CD4-positive, alpha-beta T cell (primary cell): ENCODE data around the gene KLHL1. TPM values are rescaled to one million over a fixed set of nuclear protein-coding genes. Genes with fewer than 3 reads are reported as not detected.

ENCODE experiments used
- ATAC-seq: fragments of 200-7000 bp; cut with Tn5 transposase; one replicate; pipeline ENCODE4 v1.10.0; 2022; ENCODE audit warnings: mild to moderate bottlenecking; ENCODE audit not compliant: poor library complexity
- CTCF ChIA-PET: fragments of 350-600 bp; sonication (Branson Sonifier 250); formaldehyde crosslinking; loops from one replicate; lab custom pipeline; 2021; ENCODE audit warnings: antibody characterized with exemption, inconsistent platforms; lab: Charles Lee
- POLR2A ChIA-PET: fragments of 350-600 bp; sonication (Branson Sonifier 250); formaldehyde crosslinking; loops from one replicate; lab custom pipeline; 2021; ENCODE audit warnings: antibody characterized with exemption, inconsistent platforms; lab: Charles Lee
- DNase-seq, 14 experiments: peaks; one replicate each; pipeline ENCODE4 v3.0.0-alpha.2; 2013 to 2020; ENCODE audit warnings: mixed read lengths in 2 of 14
- H3K27ac ChIP-seq, 2 donors: one replicate each; pipeline versions ENCODE4 v1.5.1 to v1.7.0; 2013; ENCODE audit warnings: low read length in 2 of 2, low read depth in 1 of 2, mild to moderate bottlenecking in 1 of 2
- H3K27me3 ChIP-seq, 2 experiments: 1 replicate in 1 of 2; 2 replicates in 1 of 2; pipeline versions ENCODE4 v1.6.1 to v1.7.0; 2013; ENCODE audit warnings: low read length in 2 of 2, control low read depth in 1 of 2, mild to moderate bottlenecking in 1 of 2, moderate library complexity in 1 of 2; ENCODE audit not compliant: insufficient read depth in 2 of 2, control insufficient read depth in 1 of 2
- H3K36me3 ChIP-seq: one replicate; pipeline ENCODE4 v1.6.1; 2013; ENCODE audit warnings: low read length, control low read depth; ENCODE audit not compliant: insufficient read depth
- H3K4me1 ChIP-seq: one replicate; pipeline ENCODE4 v1.6.1; 2013; ENCODE audit warnings: low read length, control low read depth; ENCODE audit not compliant: insufficient read depth
- H3K4me3 ChIP-seq: one replicate; pipeline ENCODE4 v1.5.1; 2013; ENCODE audit warnings: mild to moderate bottlenecking, low read length, moderate library complexity
- H3K9me3 ChIP-seq, 2 experiments: 1 replicate in 1 of 2; 2 replicates in 1 of 2; pipeline versions ENCODE4 v1.6.1 to v1.7.0; 2013; ENCODE audit warnings: low read length in 2 of 2, mild to moderate bottlenecking in 2 of 2, control low read depth in 1 of 2, moderate library complexity in 1 of 2; ENCODE audit not compliant: control insufficient read depth in 1 of 2, insufficient read depth in 1 of 2
- H3K27ac Mint-ChIP-seq: one replicate; pipeline ENCODE4 v1.8.0; 2020; ENCODE audit warnings: mixed read lengths
- H3K27me3 Mint-ChIP-seq: one replicate; pipeline ENCODE4 v1.8.0; 2021; ENCODE audit warnings: mixed read lengths
- H3K36me3 Mint-ChIP-seq: one replicate; pipeline ENCODE4 v1.8.0; 2021; ENCODE audit warnings: low read depth, mixed read lengths
- H3K4me1 Mint-ChIP-seq: one replicate; pipeline ENCODE4 v1.8.0; 2021; ENCODE audit warnings: low read depth, mixed read lengths
- H3K4me3 Mint-ChIP-seq: one replicate; pipeline ENCODE4 v1.8.0; 2020; ENCODE audit warnings: mild to moderate bottlenecking, mixed read lengths
- H3K9me3 Mint-ChIP-seq: one replicate; pipeline ENCODE4 v1.8.0; 2020; ENCODE audit warnings: mixed read lengths
- intact Hi-C, 2 experiments: fragments of 100-400 bp; cut with DNase I in 1 of 2; cut with micrococcal nuclease in 1 of 2; formaldehyde crosslinking; loops; one replicate each; pipeline versions ENCODE4 v1.15.1 to v1.9.0; 2023 to 2025; cut with DNase I, micrococcal nuclease
- total RNA-seq, 174 experiments: library from RNA in 2 of 174; stranded (reverse) in 2 of 174; gene quantifications; one replicate each; pipeline ENCODE4 v1.2.3 and lab custom pipeline; 2021 to 2026
- TF ChIP-seq, protein P1 (sequence below): fragments of 200-600 bp; IDR thresholded peaks from one replicate; pipeline ENCODE4 v1.8.0; 2022; ENCODE audit warnings: antibody characterized with exemption, mild to moderate bottlenecking

Gene KLHL1
- total RNA-seq, 2 experiments from 2014 or later: not detected

DNA sequence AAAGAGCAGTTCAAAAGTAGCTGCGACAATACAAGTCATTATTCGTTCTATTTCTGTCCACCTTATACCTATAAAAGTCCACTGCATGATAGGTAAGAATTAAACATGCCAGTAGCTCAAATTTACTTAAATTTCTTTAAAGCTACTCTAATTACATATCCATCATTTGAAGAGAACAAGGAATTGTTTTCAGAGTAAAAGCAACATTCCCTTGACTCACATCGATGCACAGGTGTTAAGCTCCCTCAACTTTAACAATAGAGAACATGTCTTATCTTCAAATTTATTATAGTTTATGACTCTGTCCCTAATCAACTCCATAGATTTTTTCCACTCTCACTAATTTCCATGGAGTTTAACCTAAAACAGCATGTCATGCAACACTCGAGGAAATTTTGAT is 158.1 kb downstream of the KLHL1 start:
- H3K27ac ChIP-seq: no peak overlapping the region
- no peak overlapping the region for H3K4me3 ChIP-seq
- no peaks in the 10 kb centered on the region for H3K27me3 ChIP-seq
- TF ChIP-seq, protein P1, sequence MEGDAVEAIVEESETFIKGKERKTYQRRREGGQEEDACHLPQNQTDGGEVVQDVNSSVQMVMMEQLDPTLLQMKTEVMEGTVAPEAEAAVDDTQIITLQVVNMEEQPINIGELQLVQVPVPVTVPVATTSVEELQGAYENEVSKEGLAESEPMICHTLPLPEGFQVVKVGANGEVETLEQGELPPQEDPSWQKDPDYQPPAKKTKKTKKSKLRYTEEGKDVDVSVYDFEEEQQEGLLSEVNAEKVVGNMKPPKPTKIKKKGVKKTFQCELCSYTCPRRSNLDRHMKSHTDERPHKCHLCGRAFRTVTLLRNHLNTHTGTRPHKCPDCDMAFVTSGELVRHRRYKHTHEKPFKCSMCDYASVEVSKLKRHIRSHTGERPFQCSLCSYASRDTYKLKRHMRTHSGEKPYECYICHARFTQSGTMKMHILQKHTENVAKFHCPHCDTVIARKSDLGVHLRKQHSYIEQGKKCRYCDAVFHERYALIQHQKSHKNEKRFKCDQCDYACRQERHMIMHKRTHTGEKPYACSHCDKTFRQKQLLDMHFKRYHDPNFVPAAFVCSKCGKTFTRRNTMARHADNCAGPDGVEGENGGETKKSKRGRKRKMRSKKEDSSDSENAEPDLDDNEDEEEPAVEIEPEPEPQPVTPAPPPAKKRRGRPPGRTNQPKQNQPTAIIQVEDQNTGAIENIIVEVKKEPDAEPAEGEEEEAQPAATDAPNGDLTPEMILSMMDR: no peak
- Mint-ChIP-seq H3K36me3 (no peaks in the 10 kb centered on the region), H3K4me3 (no peak overlapping the region), H3K27ac (no peak overlapping the region), H3K9me3 (peaks cover 6% of the 10 kb centered on the region), H3K4me1 (no peaks in the 10 kb centered on the region), H3K27me3 (no peaks in the 10 kb centered on the region)
- H3K36me3 ChIP-seq: no peaks in the 10 kb centered on the region
- H3K9me3 ChIP-seq: no peaks in the 10 kb centered on the region
- intact Hi-C loops: no loop called here
- no peaks in the 10 kb centered on the region for H3K4me1 ChIP-seq
- ATAC-seq (no peak), DNase-seq (no peak)
- POLR2A ChIA-PET: no interaction called here
- CTCF ChIA-PET: no interaction called here

DNA sequence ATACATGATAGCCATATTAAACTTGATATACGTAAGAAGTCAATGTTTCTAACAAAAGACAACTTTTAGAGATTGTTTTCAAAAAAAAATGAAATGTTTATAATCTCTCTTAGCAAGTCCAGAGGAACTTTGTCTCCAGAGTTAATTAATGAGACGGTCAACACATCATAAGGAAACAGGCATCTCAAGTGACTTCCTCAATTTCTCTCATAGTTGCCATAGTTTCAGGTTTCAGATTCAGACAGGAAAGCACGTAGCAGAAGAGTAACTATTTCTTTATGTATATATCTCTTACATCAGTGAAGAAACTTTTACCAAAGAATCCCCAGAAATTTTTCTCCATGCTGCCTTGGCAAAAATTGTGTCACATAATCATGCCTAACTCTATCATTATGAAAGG is 160.2 kb downstream of the KLHL1 start:
- no peaks in the 10 kb centered on the region for H3K4me1 Mint-ChIP-seq
- ChIA-PET CTCF (no interaction called here), POLR2A (no interaction called here)
- no peaks in the 10 kb centered on the region for H3K36me3 Mint-ChIP-seq
- no peaks in the 10 kb centered on the region for H3K27me3 Mint-ChIP-seq
- intact Hi-C loops: no loop called here
- H3K27ac ChIP-seq: no peak overlapping the region
- H3K4me1 ChIP-seq: no peaks in the 10 kb centered on the region
- DNase-seq (no peak), ATAC-seq (no peak)
- no peaks in the 10 kb centered on the region for H3K9me3 ChIP-seq
- no peaks in the 10 kb centered on the region for H3K27me3 ChIP-seq
- no peak overlapping the region for H3K4me3 Mint-ChIP-seq
- peaks cover 13% of the 10 kb centered on the region for H3K9me3 Mint-ChIP-seq
- H3K36me3 ChIP-seq: no peaks in the 10 kb centered on the region
- TF ChIP-seq, protein P1: no peak
- H3K4me3 ChIP-seq: no peak overlapping the region
- H3K27ac Mint-ChIP-seq: no peak overlapping the region

DNA sequence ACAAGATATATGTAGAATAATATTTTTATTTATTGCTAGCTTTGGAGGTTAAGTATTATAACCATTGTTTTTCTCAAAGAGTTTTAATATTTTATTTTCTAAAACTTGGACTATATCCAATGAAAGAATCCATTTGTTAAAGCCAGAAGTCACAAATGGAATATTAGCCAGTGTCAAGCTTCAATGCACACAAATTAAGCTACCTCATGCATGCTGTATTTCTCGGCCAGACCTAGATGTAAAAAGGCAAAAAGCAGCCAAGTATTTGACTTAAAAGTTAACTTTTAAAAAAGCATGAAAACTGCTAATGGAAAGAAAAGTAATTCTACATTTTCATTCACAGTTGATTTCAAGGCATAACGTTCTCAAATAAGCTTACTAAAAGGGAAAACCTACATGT is 160.7 kb downstream of the KLHL1 start:
- Mint-ChIP-seq H3K9me3 (peaks cover 13% of the 10 kb centered on the region), H3K36me3 (no peaks in the 10 kb centered on the region), H3K4me1 (no peaks in the 10 kb centered on the region), H3K27ac (no peak overlapping the region), H3K27me3 (no peaks in the 10 kb centered on the region), H3K4me3 (no peak overlapping the region)
- ChIA-PET POLR2A (no interaction called here), CTCF (no interaction called here)
- no peaks in the 10 kb centered on the region for H3K9me3 ChIP-seq
- no peak overlapping the region for H3K4me3 ChIP-seq
- no peaks in the 10 kb centered on the region for H3K4me1 ChIP-seq
- TF ChIP-seq, protein P1: no peak
- intact Hi-C loops: no loop called here
- ATAC-seq (no peak), DNase-seq (no peak)
- H3K36me3 ChIP-seq: no peaks in the 10 kb centered on the region
- H3K27ac ChIP-seq: no peak overlapping the region
- H3K27me3 ChIP-seq: no peaks in the 10 kb centered on the region
